ENCODE measurements around the gene SAP30L. TPM values are rescaled to one million over a fixed set of nuclear protein-coding genes. Genes with fewer than 3 reads are reported as not detected.
A peak's percentile ranks its signal among the peaks of the same experiment; 100 is the strongest.

Gene SAP30L
- total RNA-seq, 4 donors from 2014 or later = 16.1 to 66.6 (median 36.2) TPM

DNA sequence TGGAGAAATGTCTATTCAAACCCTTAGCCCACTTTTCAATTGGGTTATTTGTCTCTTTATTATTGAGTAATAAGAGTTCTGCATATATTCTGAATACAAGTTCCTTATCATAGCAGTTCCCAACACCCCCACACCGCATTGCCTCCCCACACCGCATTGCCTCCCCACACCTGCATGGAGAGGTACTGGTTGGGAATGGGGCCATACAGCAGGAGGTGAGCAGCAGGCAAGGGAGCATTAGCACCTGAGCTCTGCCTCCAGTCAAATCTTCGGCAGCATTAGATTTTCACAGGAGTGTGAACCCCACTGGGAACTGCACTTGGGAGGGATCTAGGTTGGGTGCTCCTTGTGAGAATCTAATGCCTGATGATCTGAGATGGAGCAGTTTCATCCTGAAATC, 10.6 kb upstream of the SAP30L start:
- peaks cover 53% of the 10 kb centered on the region for H3K36me3 ChIP-seq

DNA sequence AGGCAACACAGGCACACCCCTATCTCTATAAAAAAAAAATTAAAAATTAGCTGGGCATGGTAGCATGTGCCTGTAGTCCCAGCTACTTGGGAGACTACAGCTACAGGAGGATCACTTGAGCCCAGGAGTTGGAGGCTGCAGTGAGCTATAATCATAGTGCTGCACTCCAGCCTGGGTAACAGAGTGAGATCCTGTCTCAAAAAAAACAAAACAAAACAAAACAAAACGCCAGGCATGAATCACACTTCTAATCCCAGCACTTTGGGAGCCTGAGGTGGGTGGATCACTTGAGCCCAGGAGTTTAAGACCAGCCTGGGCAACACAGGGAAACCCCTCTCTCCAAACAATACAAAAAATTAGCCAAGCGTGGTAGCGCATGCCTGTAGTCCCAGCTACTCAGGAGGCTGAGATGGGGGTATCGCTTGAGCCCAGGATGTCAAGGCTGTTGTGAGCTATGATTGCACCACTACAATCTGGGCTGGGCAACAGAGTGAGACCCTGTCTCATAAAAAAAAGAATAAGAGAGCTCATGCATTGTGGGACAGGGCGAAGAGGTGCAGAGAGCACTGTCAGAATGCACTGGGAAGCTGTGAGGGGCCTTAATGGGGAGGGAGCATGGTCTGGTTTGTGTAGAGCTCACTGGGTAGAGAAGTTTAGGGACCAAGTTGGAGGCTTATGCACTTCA, 8.4 kb upstream of the SAP30L start:
- Histone ChIP-seq H3K36me3 (peaks cover 56% of the 10 kb centered on the region), H3K27me3 (no peaks in the 10 kb centered on the region), H3K9me3 (no peaks in the 10 kb centered on the region), H3K4me3 (no peak overlapping the region), H3K4me1 (peaks cover 5% of the 10 kb centered on the region), H3K27ac (no peak overlapping the region)
- no peak for DNase-seq (ENCODE audit: low spot score in 2 of 2)
- no peak for TF ChIP-seq POLR2A (IDR thresholded peaks at IDR 0.05)
- no peak for TF ChIP-seq POLR2AphosphoS5 (IDR thresholded peaks at IDR 0.05)
- TF ChIP-seq, protein P1, sequence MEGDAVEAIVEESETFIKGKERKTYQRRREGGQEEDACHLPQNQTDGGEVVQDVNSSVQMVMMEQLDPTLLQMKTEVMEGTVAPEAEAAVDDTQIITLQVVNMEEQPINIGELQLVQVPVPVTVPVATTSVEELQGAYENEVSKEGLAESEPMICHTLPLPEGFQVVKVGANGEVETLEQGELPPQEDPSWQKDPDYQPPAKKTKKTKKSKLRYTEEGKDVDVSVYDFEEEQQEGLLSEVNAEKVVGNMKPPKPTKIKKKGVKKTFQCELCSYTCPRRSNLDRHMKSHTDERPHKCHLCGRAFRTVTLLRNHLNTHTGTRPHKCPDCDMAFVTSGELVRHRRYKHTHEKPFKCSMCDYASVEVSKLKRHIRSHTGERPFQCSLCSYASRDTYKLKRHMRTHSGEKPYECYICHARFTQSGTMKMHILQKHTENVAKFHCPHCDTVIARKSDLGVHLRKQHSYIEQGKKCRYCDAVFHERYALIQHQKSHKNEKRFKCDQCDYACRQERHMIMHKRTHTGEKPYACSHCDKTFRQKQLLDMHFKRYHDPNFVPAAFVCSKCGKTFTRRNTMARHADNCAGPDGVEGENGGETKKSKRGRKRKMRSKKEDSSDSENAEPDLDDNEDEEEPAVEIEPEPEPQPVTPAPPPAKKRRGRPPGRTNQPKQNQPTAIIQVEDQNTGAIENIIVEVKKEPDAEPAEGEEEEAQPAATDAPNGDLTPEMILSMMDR (IDR thresholded peaks at IDR 0.05) = no peak
- TF ChIP-seq EP300 (IDR thresholded peaks at IDR 0.05) = no peak
- WGBS = 86% methylated on average over 5 of the region's 5 CpGs

More for the DNA sequence above, 10.6 kb upstream of the SAP30L start:
- H3K4me3 ChIP-seq = no peak overlapping the region
- no peaks in the 10 kb centered on the region for H3K27me3 ChIP-seq
- WGBS = 100% methylated on average over 3 of the region's 3 CpGs
- H3K4me1 ChIP-seq = no peaks in the 10 kb centered on the region
- H3K27ac ChIP-seq = no peak overlapping the region
- H3K9me3 ChIP-seq = no peaks in the 10 kb centered on the region
- no peak for DNase-seq (ENCODE audit: low spot score in 2 of 2)
- no peak for TF ChIP-seq POLR2AphosphoS5 (IDR thresholded peaks at IDR 0.05)
- TF ChIP-seq, protein P1 (IDR thresholded peaks at IDR 0.05) = no peak
- no peak for TF ChIP-seq EP300 (IDR thresholded peaks at IDR 0.05)
- no peak for TF ChIP-seq POLR2A (IDR thresholded peaks at IDR 0.05)

DNA sequence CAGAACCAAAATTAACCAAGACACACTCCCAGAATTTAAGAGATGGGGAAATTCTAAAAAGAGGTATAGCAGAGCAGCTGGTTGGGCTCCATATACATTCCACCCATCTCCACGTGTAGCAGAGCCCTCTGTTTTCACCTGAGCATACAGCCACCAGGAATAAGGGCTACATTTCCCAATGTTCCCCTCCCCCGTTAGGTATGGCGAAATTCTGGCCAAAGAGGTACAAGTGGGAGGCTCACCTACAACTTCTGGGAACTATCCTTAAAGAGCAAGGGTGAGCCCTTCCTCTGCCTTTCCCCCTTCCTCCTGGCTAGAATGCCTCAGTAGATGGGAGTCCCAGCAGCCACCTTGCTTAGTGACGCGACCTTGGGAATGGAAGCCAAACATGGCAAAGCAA, 5.3 kb upstream of the SAP30L start:
- Histone ChIP-seq H3K27me3 (no peaks in the 10 kb centered on the region), H3K4me1 (peaks cover 22% of the 10 kb centered on the region), H3K36me3 (peaks cover 42% of the 10 kb centered on the region), H3K9me3 (no peaks in the 10 kb centered on the region), H3K27ac (no peak overlapping the region), H3K4me3 (no peak overlapping the region)
- 87% methylated on average over 5 of the region's 5 CpGs for WGBS
- DNase-seq (ENCODE audit: low spot score in 2 of 2) = no peak
- no peak for TF ChIP-seq EP300 (IDR thresholded peaks at IDR 0.05)
- no peak for TF ChIP-seq POLR2A (IDR thresholded peaks at IDR 0.05)

DNA sequence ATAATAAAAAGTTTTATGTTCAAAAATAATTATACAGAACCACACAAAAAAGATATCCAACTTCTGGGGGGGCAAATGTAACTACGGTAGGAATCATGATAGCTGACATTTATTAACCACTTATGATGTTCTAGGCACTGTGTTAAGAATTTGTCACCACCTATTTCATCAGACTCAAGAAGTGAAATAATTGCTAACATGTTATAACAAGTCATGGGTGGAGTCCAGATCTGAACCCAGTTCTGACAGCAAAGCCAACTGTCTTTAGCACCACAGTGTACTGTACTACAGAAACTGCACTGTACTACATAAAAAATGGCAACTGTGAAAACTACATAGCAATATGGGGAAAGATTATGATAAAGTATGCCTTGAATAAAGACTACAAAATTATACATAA, 3.0 kb upstream of the SAP30L start:
- no peak for DNase-seq (ENCODE audit: low spot score in 2 of 2)
- Histone ChIP-seq H3K4me1 (peaks cover 31% of the 10 kb centered on the region), H3K4me3 (no peak overlapping the region), H3K9me3 (no peaks in the 10 kb centered on the region), H3K36me3 (peaks cover 25% of the 10 kb centered on the region), H3K27me3 (no peaks in the 10 kb centered on the region), H3K27ac (no peak overlapping the region)
- TF ChIP-seq POLR2AphosphoS5 (IDR thresholded peaks at IDR 0.05) (no peak), POLR2A (IDR thresholded peaks at IDR 0.05) (no peak), EP300 (IDR thresholded peaks at IDR 0.05) (no peak)
- TF ChIP-seq, protein P1 (IDR thresholded peaks at IDR 0.05) = no peak
- WGBS = 61% methylated on average over 1 of the region's 1 CpG

DNA sequence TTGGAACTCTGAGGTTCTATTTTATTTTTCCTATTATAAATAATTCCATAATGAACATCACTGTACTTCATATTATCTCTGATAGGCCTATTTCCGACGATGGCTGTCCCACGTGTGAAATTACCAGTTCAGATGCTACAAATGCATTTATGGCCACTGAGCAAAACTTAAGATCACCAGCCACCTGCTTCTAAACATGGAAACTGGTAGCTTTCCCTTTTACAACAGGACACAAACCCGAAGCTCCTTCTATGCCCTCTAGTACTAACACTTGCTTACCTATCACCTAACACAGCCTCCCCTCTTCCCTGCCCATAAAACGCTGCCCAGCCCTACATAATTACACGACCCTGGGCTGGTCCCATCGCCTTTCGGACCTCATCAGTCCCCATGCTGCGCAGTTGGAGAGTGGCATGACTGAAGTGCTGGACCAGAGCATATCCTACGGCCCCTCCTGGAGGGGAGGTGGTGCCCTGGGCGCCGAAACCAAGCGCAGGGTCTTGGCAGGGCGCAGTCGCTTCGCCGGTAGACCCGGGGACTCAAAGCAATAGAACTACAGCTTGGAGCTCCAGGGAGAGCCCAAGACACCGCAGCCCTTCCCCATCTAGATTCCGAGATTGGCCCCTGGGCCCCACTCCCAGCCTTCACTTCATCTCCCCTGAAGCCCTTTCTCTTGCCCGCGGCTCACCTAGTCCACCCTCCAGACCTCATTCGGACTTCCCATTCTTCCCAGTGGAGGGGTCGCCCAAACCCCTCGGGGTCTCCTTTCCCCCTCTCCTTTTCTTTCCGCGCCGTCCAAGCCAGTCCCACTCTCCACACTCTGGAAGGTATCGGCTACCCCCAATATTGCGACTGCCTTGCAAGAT, 1.0 kb upstream of the SAP30L start:
- Histone ChIP-seq H3K36me3 (peaks cover 8% of the 10 kb centered on the region), H3K4me3 (peak overlapping the region; percentile 74), H3K27ac (peak overlapping the region; percentile 80), H3K4me1 (peaks cover 46% of the 10 kb centered on the region), H3K27me3 (no peaks in the 10 kb centered on the region), H3K9me3 (no peaks in the 10 kb centered on the region)
- WGBS = 6% methylated on average over 29 of the region's 30 CpGs
- no peak for DNase-seq (ENCODE audit: low spot score in 2 of 2)
- no peak for TF ChIP-seq POLR2AphosphoS5 (IDR thresholded peaks at IDR 0.05)
- no peak for TF ChIP-seq EP300 (IDR thresholded peaks at IDR 0.05)
- TF ChIP-seq POLR2A (IDR thresholded peaks at IDR 0.05) = no peak
- TF ChIP-seq, protein P1 (IDR thresholded peaks at IDR 0.05) = no peak
